Gastroesophageal sphincter (tissue), 3 donors: ENCODE data around the gene GALNT4.

Source experiments
- EP300 ChIP-seq: sonication (generic); formaldehyde crosslinking; IDR thresholded peaks from one replicate; pipeline ENCODE4 v1.6.1; 2017; ENCODE audit warnings: antibody characterized with exemption, mild to moderate bottlenecking
- POLR2A ChIP-seq, 2 donors: fragments of 450-650 bp; IDR thresholded peaks; one replicate each; pipeline ENCODE4 v1.6.1; 2017; ENCODE audit warnings: antibody characterized with exemption in 2 of 2, mild to moderate bottlenecking in 2 of 2, moderate library complexity in 1 of 2
- POLR2AphosphoS5 ChIP-seq: sonication (generic); formaldehyde crosslinking; IDR thresholded peaks from one replicate; pipeline ENCODE4 v1.6.1; 2017; ENCODE audit warnings: antibody characterized with exemption
- TF ChIP-seq, protein P1 (sequence below), 4 experiments: fragments of 200-600 bp in 2 of 4; fragments of 450-650 bp in 2 of 4; sonication (generic) in 1 of 4; IDR thresholded peaks; one replicate each; pipeline ENCODE4 v1.5.1; 2017 to 2019; ENCODE audit warnings: antibody characterized with exemption in 4 of 4, mild to moderate bottlenecking in 2 of 4, moderate library complexity in 2 of 4

DNA sequence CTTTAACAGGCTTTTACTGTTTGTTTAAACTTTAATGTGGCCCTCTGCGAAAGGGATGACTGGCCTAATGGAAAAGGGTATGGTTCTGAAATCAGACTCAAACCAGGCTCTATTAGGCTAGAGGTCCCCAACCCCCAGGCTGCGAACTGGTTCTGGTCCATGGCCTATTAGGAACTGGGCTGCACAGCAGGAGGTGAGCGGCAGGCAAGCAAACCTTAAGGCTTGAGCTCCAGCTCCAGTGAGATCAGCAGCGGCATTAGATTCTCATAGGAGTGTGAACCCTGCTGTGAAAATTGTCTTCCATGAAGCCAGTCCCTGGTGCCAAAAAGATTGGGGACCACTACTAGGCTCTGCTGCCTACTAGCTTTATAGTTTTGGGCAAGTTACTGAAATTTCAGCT, 11.1 kb downstream of the GALNT4 start:
- TF ChIP-seq, protein P1, sequence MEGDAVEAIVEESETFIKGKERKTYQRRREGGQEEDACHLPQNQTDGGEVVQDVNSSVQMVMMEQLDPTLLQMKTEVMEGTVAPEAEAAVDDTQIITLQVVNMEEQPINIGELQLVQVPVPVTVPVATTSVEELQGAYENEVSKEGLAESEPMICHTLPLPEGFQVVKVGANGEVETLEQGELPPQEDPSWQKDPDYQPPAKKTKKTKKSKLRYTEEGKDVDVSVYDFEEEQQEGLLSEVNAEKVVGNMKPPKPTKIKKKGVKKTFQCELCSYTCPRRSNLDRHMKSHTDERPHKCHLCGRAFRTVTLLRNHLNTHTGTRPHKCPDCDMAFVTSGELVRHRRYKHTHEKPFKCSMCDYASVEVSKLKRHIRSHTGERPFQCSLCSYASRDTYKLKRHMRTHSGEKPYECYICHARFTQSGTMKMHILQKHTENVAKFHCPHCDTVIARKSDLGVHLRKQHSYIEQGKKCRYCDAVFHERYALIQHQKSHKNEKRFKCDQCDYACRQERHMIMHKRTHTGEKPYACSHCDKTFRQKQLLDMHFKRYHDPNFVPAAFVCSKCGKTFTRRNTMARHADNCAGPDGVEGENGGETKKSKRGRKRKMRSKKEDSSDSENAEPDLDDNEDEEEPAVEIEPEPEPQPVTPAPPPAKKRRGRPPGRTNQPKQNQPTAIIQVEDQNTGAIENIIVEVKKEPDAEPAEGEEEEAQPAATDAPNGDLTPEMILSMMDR (IDR thresholded peaks at IDR 0.05): no peak
- no peak for TF ChIP-seq POLR2AphosphoS5
- no peak for TF ChIP-seq POLR2A (IDR thresholded peaks at IDR 0.05)
- TF ChIP-seq EP300: no peak
